K562 (cell line): Measurements from ENCODE around the gene HDAC1. TPM values are rescaled to one million over a fixed set of nuclear protein-coding genes. Genes with fewer than 3 reads are reported as not detected.
A peak's percentile ranks its signal among the peaks of the same experiment; 100 is the strongest.

Source experiments
- ATAC-seq: fragments of 200-7000 bp; cut with Tn5 transposase; 3 replicates; pipeline ENCODE4 v1.9.1; 2020; ENCODE audit warnings: moderate library complexity
- BruUV-seq: library from RNA; stranded (reverse); fragments of 400-500 nt; replicated peaks from 2 replicates; lab custom pipeline; 2021; lab: Mats Ljungman, UMichigan
- CTCF ChIA-PET: fragments of 300-600 bp; formaldehyde crosslinking; extraction: SDS; loops from one replicate; lab custom pipeline; 2021; ENCODE audit warnings: low intra/inter-chr PET ratio; lab: Yijun Ruan, JAX
- POLR2A ChIA-PET: fragments of 300-600, 350-650 bp; sonication (Branson Sonifier 250); formaldehyde crosslinking; extraction: SDS; loops from one replicate; lab custom pipeline; 2021; ENCODE audit warnings: antibody characterized with exemption, inconsistent platforms; lab: Yijun Ruan, JAX
- DNase-seq, 4 experiments: peaks; one replicate each; pipeline versions ENCODE4 v3.0.0 to v3.0.0-alpha.2; 2011 to 2018; ENCODE audit warnings: low spot score in 3 of 4, mixed read lengths in 3 of 4; ENCODE audit errors: extremely low read depth in 1 of 4
- FAIRE-seq: peaks from 2 replicates; lab custom pipeline; 2011; peaks lifted over from hg19 to GRCh38; lab: Jason Lieb, UNC
- H2AFZ ChIP-seq: 2 replicates; pipeline ENCODE4 v1.6.0; 2011; ENCODE audit warnings: low read depth, low read length, control low read depth, inconsistent platforms
- H3K27ac ChIP-seq: fragments of 200-600 bp; 3 replicates; pipeline ENCODE4 v1.8.0; 2011; ENCODE audit warnings: low read depth, mild to moderate bottlenecking, control low read depth, inconsistent platforms, low read length, moderate library complexity, mixed read lengths; ENCODE audit errors: extremely low read depth
- H3K27me3 ChIP-seq, 2 experiments: fragments of 300-600 bp in 1 of 2; 2 replicates in 1 of 2; 3 replicates in 1 of 2; pipeline versions ENCODE4 v1.6.0 to v1.8.0; 2011; ENCODE audit warnings: inconsistent platforms in 2 of 2, low read length in 2 of 2, mild to moderate bottlenecking in 1 of 2, mixed read lengths in 1 of 2, moderate library complexity in 1 of 2; ENCODE audit not compliant: control insufficient read depth in 2 of 2, insufficient read depth in 2 of 2
- H3K36me3 ChIP-seq: fragments of 300-600 bp; 3 replicates; pipeline ENCODE4 v1.8.0; 2011; ENCODE audit warnings: mild to moderate bottlenecking, low read length, inconsistent platforms; ENCODE audit not compliant: control insufficient read depth, insufficient read depth
- H3K4me1 ChIP-seq, 2 experiments: fragments of 200-600 bp in 1 of 2; replicated peaks in 1 of 2; 2 replicates in 1 of 2; 3 replicates in 1 of 2; pipeline versions ENCODE4 v1.5.1 to v1.8.0; 2011; ENCODE audit warnings: inconsistent platforms in 2 of 2, low read length in 2 of 2, mild to moderate bottlenecking in 1 of 2, mixed read lengths in 1 of 2, moderate library complexity in 1 of 2; ENCODE audit not compliant: control insufficient read depth in 2 of 2, insufficient read depth in 2 of 2
- H3K4me2 ChIP-seq: 2 replicates; pipeline ENCODE4 v1.6.1; 2011; ENCODE audit warnings: low read length, control low read depth, inconsistent platforms, mixed read lengths; ENCODE audit not compliant: insufficient read depth
- H3K4me3 ChIP-seq: fragments of 200-600 bp; sonication (generic), shearing (Covaris generic); 2 replicates; pipeline ENCODE4 v1.5.1; 2016; ENCODE audit warnings: control low read depth, inconsistent platforms
- H3K79me2 ChIP-seq: fragments of 200-600 bp; 3 replicates; pipeline ENCODE4 v1.8.0; 2011; ENCODE audit warnings: low read length, inconsistent platforms; ENCODE audit not compliant: control insufficient read depth, insufficient read depth
- H3K9ac ChIP-seq, 2 experiments: 2 replicates each; pipeline versions ENCODE4 v1.6.0 to v1.6.1; 2011; ENCODE audit warnings: low read depth in 2 of 2, low read length in 2 of 2, control low read depth in 1 of 2, inconsistent platforms in 1 of 2, mild to moderate bottlenecking in 1 of 2, mixed read lengths in 1 of 2; ENCODE audit not compliant: insufficient read depth in 1 of 2
- H3K9me1 ChIP-seq: one replicate; pipeline ENCODE4 v1.6.0; 2011; ENCODE audit warnings: inconsistent platforms, mild to moderate bottlenecking, low read length, moderate library complexity; ENCODE audit not compliant: control insufficient read depth, insufficient read depth
- H3K9me3 ChIP-seq: replicated peaks from 2 replicates; pipeline ENCODE4 v1.5.1; 2011; ENCODE audit warnings: low read depth, low read length, inconsistent platforms; ENCODE audit not compliant: control insufficient read depth, insufficient read depth
- H4K20me1 ChIP-seq: replicated peaks from 2 replicates; pipeline ENCODE4 v1.6.1; 2011; ENCODE audit warnings: low read length, inconsistent platforms, mixed read lengths; ENCODE audit not compliant: control insufficient read depth, insufficient read depth
- PRDM10 ChIP-seq: fragments of 450-650 bp; IDR thresholded peaks from 2 replicates; pipeline ENCODE4 v1.6.1; 2018; ENCODE audit not compliant: partially characterized antibody
- SP1 ChIP-seq: sonication (generic); formaldehyde crosslinking; IDR thresholded peaks from 2 replicates; pipeline ENCODE4 v1.8.1; 2022; ENCODE audit warnings: mild to moderate bottlenecking, missing genetic modification reagents
- SPI1 ChIP-seq: IDR thresholded peaks from 2 replicates; pipeline ENCODE4 v1.6.1; 2011; ENCODE audit warnings: low read depth, low read length, control low read depth, borderline replicate concordance
- SRSF1 ChIP-seq: fragments of 200-400 bp; formaldehyde crosslinking; IDR thresholded peaks from 2 replicates; pipeline ENCODE4 v1.6.1; 2017; ENCODE audit warnings: mild to moderate bottlenecking, low read depth, low read length, moderate library complexity
- ZFX ChIP-seq: sonication (generic); formaldehyde crosslinking; IDR thresholded peaks from 2 replicates; pipeline ENCODE4 v1.8.0; 2022; ENCODE audit warnings: mild to moderate bottlenecking, missing genetic modification reagents, moderate library complexity
- WGBS: fragments of 100-300 bp; shearing (Covaris generic); methylation state at CpG from one replicate; pipeline ENCODE4 v1.1.6; 2016; ENCODE audit warnings: low coverage, mixed read lengths; ENCODE audit not compliant: insufficient coverage; ENCODE audit errors: missing lambda C conversion rate; 5-methylcytosine and 5-hydroxymethylcytosine counted together
- in situ Hi-C: fragments of 300-500 bp; cut with MboI; formaldehyde crosslinking; loops from 4 replicates; pipeline ENCODE4 v1.15.0; 2018; ENCODE audit warnings: inconsistent platforms, mixed read lengths
- intact Hi-C: fragments of 100-400 bp; cut with micrococcal nuclease; formaldehyde crosslinking; loops from 2 replicates; pipeline ENCODE4 v1.14.2; 2022
- polyA plus RNA-seq, 8 experiments: library from polyadenylated mRNA; depleted of rRNA in 4 of 8; stranded (reverse) in 5 of 8; unstranded in 3 of 8; fragments of >200 nt; fragmentation: Nextera tagmentation in 2 of 8; fragmentation: Illumina TruSeq in 1 of 8; extraction: Ambion mirVana in 2 of 8; extraction: Trizol in 1 of 8; gene quantifications; 2 replicates each; pipeline versions ENCODE4 v1.2.1 to v1.2.3, GENCODE V29; 2011 to 2014; ENCODE audit warnings: inconsistent platforms in 1 of 8, missing spikeins in 1 of 8
- total RNA-seq, 7 experiments: library from RNA; depleted of rRNA in 6 of 7; stranded (reverse); fragments of >200 nt in 6 of 7; fragmentation: Illumina TruSeq in 2 of 7; extraction: Trizol in 2 of 7; gene quantifications; 2 replicates each; pipeline versions ENCODE4 v1.2.1 to v1.2.3, GENCODE V29; 2011 to 2021; ENCODE audit warnings: low replicate concordance in 1 of 7

HDAC1 gene
- total and polyA plus RNA-seq, 9 of the 15 experiments (the other 6 are each of a cell fraction or from before 2014, with no cell fraction given), result 169 to 384 (median 193) TPM

GRCh38 chr1:32336963-32337675 lies 45.2 kb downstream of the HDAC1 start:
- DNase-seq (peak; percentile 44 to 68 (median 49)), ATAC-seq (no peak), FAIRE-seq (peak; percentile 67)
- Histone ChIP-seq H3K4me3 (no peak overlapping the region), H3K27ac (no peak overlapping the region), H3K4me2 (peak overlapping the region; percentile 53; the same call in 1 of the 2 replicates), H3K4me1 (peaks cover 25 to 58% of the 10 kb centered on the region in 2 experiments), H3K36me3 (peaks cover 29% of the 10 kb centered on the region), H4K20me1 (0 out of 2 replicates have a peak, but pooled peaks cover 12% of the 10 kb centered on the region), H3K9me1 (peaks cover 4% of the 10 kb centered on the region), H3K27me3 (no peaks in the 10 kb centered on the region), H2AFZ (0 out of 2 replicates have a peak overlapping the region, but pooled peaks have one; percentile 59), H3K9ac (peak overlapping the region in 1 of 2 experiments; percentile 46; a peak in 2 of 4 replicates), H3K9me3 (no peaks in the 10 kb centered on the region), H3K79me2 (peaks cover 27% of the 10 kb centered on the region)
- in situ Hi-C loops (no loop called here), intact Hi-C loops (loop anchor here (5.0 kb wide), 1 partner anchor 55 kb away; the partner anchor contains the start of gene BSDC1)
- WGBS, result 57% methylated on average over 8 of the region's 8 CpGs
- TF ChIP-seq SP1 (CRISPR knock-in tag) (peak; percentile 52), SRSF1 (no peak), PRDM10 (peak; percentile 30), ZFX (CRISPR knock-in tag) (0 out of 2 replicates have a peak, but pooled peaks have one; percentile 8), SPI1 (0 out of 2 replicates have a peak, but pooled peaks have one; percentile 47)
- BruUV-seq, result no TSS peak
- POLR2A ChIA-PET, result interaction anchor here (0.8 to 5.9 kb wide), 9 partner anchors 10 to 294 kb away, joined by 3 to 59 read pairs (median 7); partner anchors contain the start of genes BSDC1 and TXLNA
- CTCF ChIA-PET, result no interaction called here
